Heart left ventricle (tissue), 16 donors: ENCODE data around the gene TMEM185B. TPM values are rescaled to one million over a fixed set of nuclear protein-coding genes. Genes with fewer than 3 reads are reported as not detected.

Source experiments
- ATAC-seq, 4 donors: fragments of 200-7000 bp; cut with Tn5 transposase; one replicate each; pipeline ENCODE4 v1.9.1; 2020 to 2022; ENCODE audit warnings: moderate library complexity in 4 of 4, mild to moderate bottlenecking in 3 of 4, moderate number of reproducible peaks in 1 of 4
- DNase-seq, 5 donors: peaks; one replicate each; pipeline ENCODE4 v3.0.0-alpha.2; 2020
- H3K27ac ChIP-seq, 12 donors: fragments of 200-600 bp; sonication (generic) in 4 of 12; one replicate each; pipeline versions ENCODE4 v1.5.0 to v1.8.0; 2016 to 2022; ENCODE audit warnings: mild to moderate bottlenecking in 2 of 12
- H3K27me3 ChIP-seq, 9 donors: fragments of 200-600 bp; sonication (generic) in 2 of 9; one replicate each; pipeline versions ENCODE4 v1.5.1 to v1.8.0; 2016 to 2022; ENCODE audit warnings: mild to moderate bottlenecking in 3 of 9
- H3K36me3 ChIP-seq, 9 donors: fragments of 200-600 bp; sonication (generic) in 2 of 9; one replicate each; pipeline versions ENCODE4 v1.5.0 to v1.8.0; 2018 to 2022; ENCODE audit warnings: mild to moderate bottlenecking in 2 of 9
- H3K4me1 ChIP-seq, 12 donors: fragments of 200-600 bp; sonication (generic) in 4 of 12; one replicate each; pipeline versions ENCODE4 v1.5.0 to v1.8.0; 2016 to 2022; ENCODE audit warnings: mild to moderate bottlenecking in 3 of 12
- H3K4me3 ChIP-seq, 12 donors: fragments of 200-600 bp; sonication (generic) in 4 of 12; one replicate each; pipeline versions ENCODE4 v1.5.0 to v1.8.0; 2017 to 2022; ENCODE audit warnings: mild to moderate bottlenecking in 9 of 12, moderate library complexity in 4 of 12
- H3K9me3 ChIP-seq, 12 donors: fragments of 200-600 bp; sonication (generic) in 4 of 12; one replicate each; pipeline versions ENCODE4 v1.5.0 to v1.8.0; 2016 to 2022; ENCODE audit warnings: mild to moderate bottlenecking in 1 of 12
- POLR2A ChIP-seq, 2 donors: fragments of 450-650 bp; IDR thresholded peaks; one replicate each; pipeline ENCODE4 v1.6.1; 2017; ENCODE audit warnings: antibody characterized with exemption in 2 of 2, mild to moderate bottlenecking in 2 of 2, moderate library complexity in 2 of 2
- WGBS, 4 donors: extraction: QIAGEN DNeasy Blood & Tissue Kit in 2 of 4; methylation state at CpG; one replicate each; pipeline versions ENCODE4 v1.1.5 to v1.1.7; 2013 to 2018; 5-methylcytosine and 5-hydroxymethylcytosine counted together
- intact Hi-C, 10 donors: fragments of 100-400 bp; cut with DNase I; formaldehyde crosslinking; loops; one replicate each; pipeline versions ENCODE4 v1.11.1 to v1.14.2; 2022
- polyA plus RNA-seq, 2 donors: library from polyadenylated mRNA; stranded (reverse); fragments of 200-250 nt; gene quantifications; one replicate each; pipeline ENCODE4 v1.2.3, GENCODE V29; 2013
- total RNA-seq, 9 donors: library from RNA; depleted of rRNA in 2 of 9; stranded (reverse); fragments of >200 nt in 2 of 9; fragmentation: NEBNext Ultra II Directional in 3 of 9; extraction: Animal tissue kit (Norgen Biotek cat#: 25700) in 3 of 9; gene quantifications; one replicate each; pipeline versions ENCODE4 v1.1.0 to v1.2.4, GENCODE V29; 2016 to 2023
- TF ChIP-seq, protein P1 (sequence below), 12 donors: fragments of 200-600 bp; sonication (generic) in 4 of 12; IDR thresholded peaks; one replicate each; pipeline versions ENCODE4 v1.5.0 to v1.8.0; 2018 to 2022; ENCODE audit warnings: antibody characterized with exemption in 12 of 12, mild to moderate bottlenecking in 5 of 12
- donor health status: ischemic (EF 13 %, LVEDD 7.1; RV severe dilation, severe dysfunction).
- donor health status: healthy with polysubstance abuse.
- donor health status: DM: no; HTN: yes; CAD: no.
- donor health status: DM: no; HTN: no; CAD: no.
- donor health status: ischemic (EF 25% LVEDD 6.9; RV normal size, moderate dysfunction).
- donor health status: ischemic (EF 25% LVEDD 5.7; RV mildly dilated, moderate dysfunction).
- donor health status: healthy.
- donor health status: DM: yes; HTN: yes; CAD: no.
- donor health status: ischemic (EF 35%, LVEDD 5.7; RV mildly dilated, moderate dysfunction).
- donor health status: nonischemic (EF 11% LVEDD 7.7; RV severe dilation, severe dysfunction).
- donor health status: DM: yes; HTN: yes; CAD: no.
- donor health status: PGD.
- donor health status: ischemic (EF 29% LVEDD 5.4; RV normal size, mild dysfunction).
- donor health status: nonischemic (EF 23%, LVEDD 6.1; RV moderate dilation, normal function).

TMEM185B gene
- total and polyA plus RNA-seq, 11 donors, result 7.8 to 29.8 (median 22.5) TPM

DNA sequence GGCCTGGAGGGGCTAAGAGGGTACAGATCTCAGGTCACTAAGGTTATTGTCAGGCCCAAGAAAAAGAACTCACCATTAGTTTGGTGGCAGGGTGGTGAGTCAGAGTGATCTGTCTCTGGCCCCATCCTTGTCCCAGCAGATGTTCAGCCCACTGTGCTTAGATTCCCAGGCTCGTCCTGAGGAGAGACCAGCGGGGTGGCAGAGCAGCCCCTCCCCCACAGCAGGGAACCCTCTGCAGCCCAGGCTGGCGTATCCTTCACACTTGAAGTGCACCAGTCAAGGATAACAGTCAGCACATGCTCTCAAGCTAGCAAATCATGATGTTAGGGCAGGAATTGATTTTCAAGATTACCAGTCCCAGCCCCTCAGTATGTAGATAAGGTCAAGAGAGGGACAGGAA lies 43.1 kb downstream of the TMEM185B start:
- H3K4me1 ChIP-seq, result peaks cover 0 to 23% (median 6%) of the 10 kb centered on the region in 12 donors
- TF ChIP-seq POLR2A (IDR thresholded peaks at IDR 0.05), result no peak
- TF ChIP-seq, protein P1, sequence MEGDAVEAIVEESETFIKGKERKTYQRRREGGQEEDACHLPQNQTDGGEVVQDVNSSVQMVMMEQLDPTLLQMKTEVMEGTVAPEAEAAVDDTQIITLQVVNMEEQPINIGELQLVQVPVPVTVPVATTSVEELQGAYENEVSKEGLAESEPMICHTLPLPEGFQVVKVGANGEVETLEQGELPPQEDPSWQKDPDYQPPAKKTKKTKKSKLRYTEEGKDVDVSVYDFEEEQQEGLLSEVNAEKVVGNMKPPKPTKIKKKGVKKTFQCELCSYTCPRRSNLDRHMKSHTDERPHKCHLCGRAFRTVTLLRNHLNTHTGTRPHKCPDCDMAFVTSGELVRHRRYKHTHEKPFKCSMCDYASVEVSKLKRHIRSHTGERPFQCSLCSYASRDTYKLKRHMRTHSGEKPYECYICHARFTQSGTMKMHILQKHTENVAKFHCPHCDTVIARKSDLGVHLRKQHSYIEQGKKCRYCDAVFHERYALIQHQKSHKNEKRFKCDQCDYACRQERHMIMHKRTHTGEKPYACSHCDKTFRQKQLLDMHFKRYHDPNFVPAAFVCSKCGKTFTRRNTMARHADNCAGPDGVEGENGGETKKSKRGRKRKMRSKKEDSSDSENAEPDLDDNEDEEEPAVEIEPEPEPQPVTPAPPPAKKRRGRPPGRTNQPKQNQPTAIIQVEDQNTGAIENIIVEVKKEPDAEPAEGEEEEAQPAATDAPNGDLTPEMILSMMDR (IDR thresholded peaks at IDR 0.05), result no peak
- 87 to 97% (median 94%) methylated on average over 3 of the region's 3 CpGs for WGBS, 4 donors

GRCh38 chr2:120179396-120179795 lies 43.8 kb downstream of the TMEM185B start:
- H3K27ac ChIP-seq, result no peak overlapping the region
- no peaks in the 10 kb centered on the region for H3K27me3 ChIP-seq
- H3K36me3 ChIP-seq, result peaks cover 0 to 6% (median 0%) of the 10 kb centered on the region in 9 donors
- ATAC-seq, result no peak
- H3K9me3 ChIP-seq, result no peaks in the 10 kb centered on the region
- 96 to 97% (median 97%) methylated on average over 3 of the region's 3 CpGs for WGBS, 4 donors
- H3K4me1 ChIP-seq, result peaks cover 0 to 23% (median 8%) of the 10 kb centered on the region in 12 donors
- DNase-seq, result no peak
- intact Hi-C loops, result loop anchor here in 9 of 10 donors (5.0 to 10.0 kb wide), 12 partner anchors 67 to 537 kb away; partner anchors contain the start of genes EPB41L5 (in 1 of the 9) and PTPN4 (in 1 of the 9)
- TF ChIP-seq, protein P1 (IDR thresholded peaks at IDR 0.05), result no peak
- no peak for TF ChIP-seq POLR2A (IDR thresholded peaks at IDR 0.05)
- H3K4me3 ChIP-seq, result no peak overlapping the region

More for the DNA sequence above, 43.1 kb downstream of the TMEM185B start:
- DNase-seq (no peak), ATAC-seq (no peak)
- Histone ChIP-seq H3K9me3 (no peaks in the 10 kb centered on the region), H3K36me3 (peaks cover 0 to 6% (median 0%) of the 10 kb centered on the region in 9 donors), H3K27me3 (no peaks in the 10 kb centered on the region), H3K4me3 (no peak overlapping the region), H3K27ac (no peak overlapping the region)
- intact Hi-C loops, result no loop called here

GRCh38 chr2:120177973-120178372 lies 45.2 kb downstream of the TMEM185B start:
- H3K4me1 ChIP-seq, result peaks cover 0 to 23% (median 8%) of the 10 kb centered on the region in 12 donors
- DNase-seq (no peak), ATAC-seq (no peak)
- peaks cover 0 to 6% (median 0%) of the 10 kb centered on the region in 9 donors for H3K36me3 ChIP-seq
- WGBS, 4 donors, result 91 to 95% (median 93%) methylated on average over 7 of the region's 7 CpGs
- peak overlapping the region in 1 of 12 donors; percentile 83 for H3K27ac ChIP-seq
- H3K27me3 ChIP-seq, result no peaks in the 10 kb centered on the region
- intact Hi-C loops, result loop anchor here in 9 of 10 donors (2.0 to 10.0 kb wide), 13 partner anchors 66 to 536 kb away; partner anchors contain the start of genes EPB41L5 (in 1 of the 9), PTPN4 (in 1 of the 9) and RALB (in 1 of the 9)
- TF ChIP-seq, protein P1 (IDR thresholded peaks at IDR 0.05), result no peak
- TF ChIP-seq POLR2A (IDR thresholded peaks at IDR 0.05), result no peak
- no peak overlapping the region for H3K4me3 ChIP-seq
- H3K9me3 ChIP-seq, result no peaks in the 10 kb centered on the region

DNA sequence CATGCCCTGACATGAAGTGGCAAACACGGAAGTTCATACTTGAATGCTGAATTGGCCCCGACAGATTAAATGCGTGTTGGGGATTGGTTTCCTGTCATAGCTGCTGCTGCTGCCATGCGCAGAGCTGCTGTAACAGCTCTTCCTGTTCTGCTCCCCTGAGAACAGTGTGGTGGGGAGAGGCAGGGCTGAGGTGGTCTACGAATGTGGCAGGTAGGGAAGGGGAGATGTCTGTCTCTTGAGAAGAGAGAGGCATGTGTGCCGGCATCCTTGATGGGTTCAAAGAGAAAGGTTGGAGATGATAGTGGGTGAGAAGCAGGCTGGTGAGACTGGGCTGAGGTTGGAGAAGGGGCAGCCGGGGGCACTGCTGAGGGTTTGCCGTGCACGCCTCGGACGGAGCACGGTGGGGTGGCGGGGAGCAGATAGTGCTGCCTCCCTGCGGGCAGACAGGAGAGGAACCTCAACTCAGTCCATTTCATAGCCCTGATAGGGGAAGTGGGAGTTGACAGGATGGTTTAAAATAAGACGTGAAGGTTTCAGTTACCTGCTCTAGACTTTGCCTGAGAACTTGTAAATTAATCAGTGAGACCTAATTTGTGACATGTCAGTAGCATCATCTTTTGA lies 46.1 kb downstream of the TMEM185B start:
- no peaks in the 10 kb centered on the region for H3K27me3 ChIP-seq
- TF ChIP-seq, protein P1 (IDR thresholded peaks at IDR 0.05), result peak in 7 of 12 donors; percentile 9 to 38 (median 23)
- no peak for TF ChIP-seq POLR2A (IDR thresholded peaks at IDR 0.05)
- H3K36me3 ChIP-seq, result peaks cover 0 to 6% (median 0%) of the 10 kb centered on the region in 9 donors
- WGBS, 4 donors, result 41 to 62% (median 48%) methylated on average over 15 of the region's 15 CpGs
- ATAC-seq (peak; percentile 28 to 82 (median 68)), DNase-seq (peak; percentile 18 to 81 (median 40))
- peaks cover 0 to 21% (median 8%) of the 10 kb centered on the region in 12 donors for H3K4me1 ChIP-seq
- intact Hi-C loops, result loop anchor here in 9 of 10 donors (2.0 to 10.0 kb wide), 13 partner anchors 65 to 535 kb away; partner anchors contain the start of genes EPB41L5 (in 1 of the 9), PTPN4 (in 1 of the 9) and RALB (in 1 of the 9)
- H3K9me3 ChIP-seq, result no peaks in the 10 kb centered on the region
- peak overlapping the region in 3 of 12 donors; percentile 33 to 83 (median 35) for H3K27ac ChIP-seq
- peak overlapping the region in 10 of 12 donors; percentile 11 to 59 (median 30) for H3K4me3 ChIP-seq
